ENCODE data around the gene CERS6.
"Not testable (repeated sequence)": the region's sequence is repeated elsewhere in the genome, so short reads cannot be mapped to it uniquely, and the experiment has no call there.

Gene CERS6, protein sequence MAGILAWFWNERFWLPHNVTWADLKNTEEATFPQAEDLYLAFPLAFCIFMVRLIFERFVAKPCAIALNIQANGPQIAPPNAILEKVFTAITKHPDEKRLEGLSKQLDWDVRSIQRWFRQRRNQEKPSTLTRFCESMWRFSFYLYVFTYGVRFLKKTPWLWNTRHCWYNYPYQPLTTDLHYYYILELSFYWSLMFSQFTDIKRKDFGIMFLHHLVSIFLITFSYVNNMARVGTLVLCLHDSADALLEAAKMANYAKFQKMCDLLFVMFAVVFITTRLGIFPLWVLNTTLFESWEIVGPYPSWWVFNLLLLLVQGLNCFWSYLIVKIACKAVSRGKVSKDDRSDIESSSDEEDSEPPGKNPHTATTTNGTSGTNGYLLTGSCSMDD

DNA sequence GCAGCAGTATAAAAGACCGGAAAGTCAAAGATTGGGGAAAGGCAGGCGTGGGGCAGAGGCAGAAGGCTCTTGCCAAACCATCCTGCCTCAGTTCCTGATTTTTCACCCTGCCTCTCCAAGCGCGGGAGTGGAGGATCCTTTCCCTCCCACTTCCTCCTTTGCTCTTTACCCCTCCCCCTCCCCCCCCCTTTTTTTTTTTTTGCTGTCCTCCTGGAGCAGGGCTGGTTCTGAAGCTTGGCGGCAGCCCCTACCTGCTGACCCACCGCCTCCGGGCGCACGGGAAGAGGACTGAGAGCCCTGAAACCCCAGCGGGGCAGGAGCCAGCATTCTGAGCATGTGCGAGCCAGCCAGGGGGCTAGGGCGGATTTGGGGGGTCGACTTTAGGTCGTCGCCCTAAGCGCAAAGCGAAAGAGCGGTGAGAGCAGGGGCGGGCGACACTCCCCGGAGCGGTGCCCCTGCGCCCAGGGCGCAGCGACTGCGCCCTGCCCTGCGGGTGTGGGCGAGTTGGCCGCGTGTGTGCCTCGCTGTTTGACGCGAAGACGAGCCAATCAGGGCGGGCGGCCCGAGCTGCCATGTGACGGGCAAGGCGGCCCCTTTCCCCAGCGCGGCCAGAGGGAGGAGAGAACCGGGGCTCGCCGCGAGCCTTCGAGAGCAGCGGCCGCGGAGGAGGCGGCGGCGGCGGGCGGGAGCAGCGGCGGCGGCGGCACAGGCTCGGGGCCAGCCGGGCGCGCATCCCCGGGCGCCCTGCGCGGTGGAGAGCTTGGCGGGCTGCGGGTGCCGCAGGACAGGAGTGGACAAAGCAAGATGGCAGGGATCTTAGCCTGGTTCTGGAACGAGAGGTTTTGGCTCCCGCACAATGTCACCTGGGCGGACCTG, at the start of gene CERS6:
CERS6 (plus strand) TSS at position 628 of the 876 bp plus-strand sequence; CDS start at position 805, 177 bp downstream.
- TF ChIP-seq, protein P1, sequence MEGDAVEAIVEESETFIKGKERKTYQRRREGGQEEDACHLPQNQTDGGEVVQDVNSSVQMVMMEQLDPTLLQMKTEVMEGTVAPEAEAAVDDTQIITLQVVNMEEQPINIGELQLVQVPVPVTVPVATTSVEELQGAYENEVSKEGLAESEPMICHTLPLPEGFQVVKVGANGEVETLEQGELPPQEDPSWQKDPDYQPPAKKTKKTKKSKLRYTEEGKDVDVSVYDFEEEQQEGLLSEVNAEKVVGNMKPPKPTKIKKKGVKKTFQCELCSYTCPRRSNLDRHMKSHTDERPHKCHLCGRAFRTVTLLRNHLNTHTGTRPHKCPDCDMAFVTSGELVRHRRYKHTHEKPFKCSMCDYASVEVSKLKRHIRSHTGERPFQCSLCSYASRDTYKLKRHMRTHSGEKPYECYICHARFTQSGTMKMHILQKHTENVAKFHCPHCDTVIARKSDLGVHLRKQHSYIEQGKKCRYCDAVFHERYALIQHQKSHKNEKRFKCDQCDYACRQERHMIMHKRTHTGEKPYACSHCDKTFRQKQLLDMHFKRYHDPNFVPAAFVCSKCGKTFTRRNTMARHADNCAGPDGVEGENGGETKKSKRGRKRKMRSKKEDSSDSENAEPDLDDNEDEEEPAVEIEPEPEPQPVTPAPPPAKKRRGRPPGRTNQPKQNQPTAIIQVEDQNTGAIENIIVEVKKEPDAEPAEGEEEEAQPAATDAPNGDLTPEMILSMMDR (conservative IDR thresholded peaks at IDR 0.05; ENCODE audit: low read depth, low read length) = no peak
- peak within 1 kb of the TSS; percentile 96 for H3K4me3 ChIP-seq (ENCODE audit: low read length)
- peak; percentile 79 for DNase-seq (ENCODE audit: low read depth)

DNA sequence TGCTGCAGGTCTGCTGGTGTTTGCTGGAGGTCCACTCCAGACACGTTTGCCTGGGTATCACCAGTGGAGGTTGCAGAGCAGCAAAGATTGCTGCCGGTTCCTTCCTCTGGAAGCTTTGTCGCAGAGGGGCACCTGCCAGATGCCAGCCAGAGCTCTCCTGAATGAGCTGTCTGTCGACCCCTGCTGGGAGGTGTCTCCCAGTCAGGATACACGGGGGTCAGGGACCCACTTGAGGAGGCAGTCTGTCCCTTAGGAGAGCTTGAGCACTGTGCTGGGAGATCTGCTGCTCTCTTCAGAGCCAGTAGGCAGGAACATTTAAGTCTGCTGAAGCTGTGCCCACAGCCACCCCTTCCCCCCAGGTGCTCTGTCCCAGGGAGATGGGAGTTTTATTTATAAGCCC, 43.8 kb upstream of the CERS6 start:
- H3K4me3 ChIP-seq (ENCODE audit: low read length); DNase-seq (ENCODE audit: low read depth): not testable (repeated sequence)

DNA sequence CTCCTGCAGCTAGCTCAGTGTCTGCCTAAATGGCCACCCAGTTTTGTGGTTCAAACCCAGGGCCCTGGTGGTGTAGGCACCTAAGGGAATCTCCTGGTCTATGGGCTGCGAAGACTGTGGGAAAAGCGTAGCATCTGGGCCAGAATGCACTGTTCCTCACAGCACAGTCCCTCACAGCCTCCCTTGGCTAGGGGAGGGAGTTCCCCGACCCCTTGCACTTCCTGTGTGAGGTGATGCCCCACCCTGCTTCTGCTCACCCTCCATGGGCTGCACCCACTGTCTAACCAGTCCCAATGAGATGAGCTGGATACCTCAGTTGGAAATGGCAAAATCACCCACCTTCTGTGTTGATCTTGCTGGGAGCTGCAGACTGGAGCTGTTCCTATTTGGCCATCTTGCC, 43.0 kb upstream of the CERS6 start:
- H3K4me3 ChIP-seq (ENCODE audit: low read length); DNase-seq (ENCODE audit: low read depth): not testable (repeated sequence)

DNA sequence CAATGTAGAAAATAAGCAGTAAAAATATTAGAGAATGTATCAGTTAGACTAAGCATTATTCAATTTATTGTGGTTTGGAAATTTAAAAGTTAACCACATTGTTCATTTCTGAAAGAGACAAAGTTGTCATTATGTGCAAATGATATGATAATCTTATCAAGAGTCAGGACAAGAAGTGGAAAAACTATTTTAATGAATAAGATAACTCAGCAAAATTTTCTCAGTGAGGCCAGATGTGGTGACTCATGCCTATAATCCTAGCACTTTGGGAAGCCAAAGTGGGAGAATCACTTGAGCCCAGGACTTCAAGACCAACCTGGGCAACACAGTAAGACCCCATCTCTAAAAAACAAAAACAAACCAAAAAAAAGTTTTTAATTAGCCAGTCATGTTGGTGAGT, 39.5 kb upstream of the CERS6 start:
- H3K4me3 ChIP-seq (ENCODE audit: low read length) = no peak overlapping the region
- no peak for DNase-seq (ENCODE audit: low read depth)
- TF ChIP-seq, protein P1 (conservative IDR thresholded peaks at IDR 0.05; ENCODE audit: low read depth, low read length) = no peak

DNA sequence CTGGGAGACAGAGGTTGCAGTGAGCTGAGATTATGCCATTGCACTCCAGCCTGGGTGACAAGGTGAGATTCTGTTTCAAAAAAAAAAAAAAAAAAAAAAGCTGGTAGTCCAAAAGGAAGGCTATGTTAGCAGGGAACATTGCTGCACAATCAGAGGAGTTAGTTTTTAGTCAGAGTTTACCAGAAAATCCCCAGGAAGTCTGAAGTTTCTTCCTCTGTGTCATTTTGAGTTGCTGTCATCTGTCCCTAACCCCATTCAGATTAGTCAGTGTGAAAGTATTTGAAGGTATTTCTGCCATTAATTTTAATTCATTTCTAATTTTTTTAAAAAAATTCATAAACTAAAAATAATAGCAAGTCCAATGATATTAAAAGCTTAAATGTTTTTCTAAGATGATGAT, 33.5 kb upstream of the CERS6 start:
- no peak for DNase-seq (ENCODE audit: low read depth)
- TF ChIP-seq, protein P1 (conservative IDR thresholded peaks at IDR 0.05; ENCODE audit: low read depth, low read length) = no peak

DNA sequence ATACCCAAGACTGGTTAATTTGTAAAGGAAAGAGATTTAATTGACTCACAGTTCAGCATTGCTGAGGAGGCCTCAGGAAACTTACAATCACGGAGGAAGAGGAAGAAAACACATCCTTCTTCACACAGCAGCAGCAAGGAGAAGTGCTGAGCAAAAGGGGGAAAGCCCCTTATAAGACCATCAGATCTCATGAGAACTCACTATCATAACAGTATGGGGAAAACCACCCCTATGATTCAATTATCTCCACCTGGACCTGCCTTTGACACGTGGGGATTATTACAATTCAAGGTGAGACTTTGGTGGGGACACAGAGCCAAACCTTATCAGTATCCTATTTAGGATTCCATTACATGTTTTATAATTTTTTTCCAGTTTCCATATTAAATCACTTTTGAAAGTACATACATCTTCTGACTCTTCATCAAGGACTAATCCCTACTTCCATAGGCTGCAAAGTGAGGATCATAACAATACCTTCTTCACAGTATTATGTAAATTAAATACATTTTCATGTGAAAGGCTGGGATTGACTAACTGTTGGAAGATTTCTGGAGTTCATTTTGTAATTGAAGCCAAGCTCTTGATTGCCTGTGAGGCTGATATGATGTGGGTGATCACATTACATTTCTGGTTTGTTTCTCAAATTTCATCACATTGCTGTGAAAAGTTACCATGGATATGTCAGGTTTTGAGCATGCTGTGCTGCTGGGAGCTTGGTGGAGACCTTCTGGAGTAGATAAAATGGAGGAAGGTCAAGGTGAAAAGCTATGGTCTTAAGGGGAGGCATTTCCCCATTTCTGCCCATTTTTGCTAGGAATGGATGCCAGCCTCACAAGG, 31.7 kb upstream of the CERS6 start:
- DNase-seq (ENCODE audit: low read depth) = no peak
- TF ChIP-seq, protein P1 (conservative IDR thresholded peaks at IDR 0.05; ENCODE audit: low read depth, low read length) = no peak
- H3K4me3 ChIP-seq (ENCODE audit: low read length) = no peak overlapping the region

More for the DNA sequence above, 33.5 kb upstream of the CERS6 start:
- no peak overlapping the region for H3K4me3 ChIP-seq (ENCODE audit: low read length)

DNA sequence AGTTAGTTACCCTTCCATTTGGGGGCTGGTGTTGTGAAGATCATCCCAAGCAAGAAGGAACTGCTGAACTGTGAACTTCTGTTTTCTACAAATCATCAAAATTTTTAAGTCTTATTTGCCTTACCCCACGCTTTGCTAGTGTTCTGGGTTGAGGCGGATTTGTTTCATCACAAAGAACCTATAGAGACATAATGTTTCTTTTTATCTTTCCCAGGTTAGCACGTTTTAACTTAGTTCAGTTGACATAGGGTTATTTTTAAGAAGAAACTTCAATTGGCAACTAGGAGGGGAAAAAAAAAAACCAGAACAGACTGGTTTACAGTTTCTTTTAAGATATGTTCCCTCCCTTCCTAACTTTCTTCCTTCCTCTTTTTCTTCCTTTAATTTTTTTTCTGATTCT, 31.1 kb upstream of the CERS6 start:
- TF ChIP-seq, protein P1 (conservative IDR thresholded peaks at IDR 0.05; ENCODE audit: low read depth, low read length) = no peak
- no peak for DNase-seq (ENCODE audit: low read depth)
- H3K4me3 ChIP-seq (ENCODE audit: low read length) = no peak overlapping the region
